Thyroid gland (tissue), 4 donors: Measurements from ENCODE around the gene MOB4.

Source experiments
- POLR2A ChIP-seq, 2 donors: fragments of 450-650 bp; IDR thresholded peaks; one replicate each; pipeline ENCODE4 v1.6.1; 2017; ENCODE audit warnings: antibody characterized with exemption in 2 of 2, mild to moderate bottlenecking in 2 of 2, moderate library complexity in 1 of 2
- TF ChIP-seq, protein P1 (sequence below), 6 experiments: fragments of 200-600 bp in 3 of 6; fragments of 450-650 bp in 3 of 6; sonication (generic) in 3 of 6; IDR thresholded peaks; one replicate each; pipeline ENCODE4 v1.5.1; 2016 to 2019; ENCODE audit warnings: antibody characterized with exemption in 6 of 6, mild to moderate bottlenecking in 2 of 6, inconsistent platforms in 1 of 6, moderate library complexity in 1 of 6

DNA sequence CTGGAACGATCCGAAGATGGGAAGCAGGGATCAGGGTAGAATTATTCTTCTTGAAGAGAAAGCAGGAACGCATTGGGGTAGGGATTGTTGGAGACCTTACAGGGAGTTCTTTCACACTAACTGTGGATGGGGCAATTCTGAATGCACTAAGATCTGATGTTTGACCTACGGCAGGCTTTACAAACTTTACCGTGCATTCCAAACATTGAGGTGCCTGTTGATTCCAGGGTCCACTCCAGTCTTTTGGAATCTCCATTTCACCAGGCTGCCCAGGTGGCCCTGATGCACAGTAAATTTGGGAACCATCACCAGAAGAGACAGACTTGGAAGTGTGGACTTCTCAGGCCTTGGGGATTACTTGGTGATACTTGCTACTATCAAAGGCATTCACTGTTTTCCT lies 82.6 kb downstream of the MOB4 start:
- TF ChIP-seq, protein P1, sequence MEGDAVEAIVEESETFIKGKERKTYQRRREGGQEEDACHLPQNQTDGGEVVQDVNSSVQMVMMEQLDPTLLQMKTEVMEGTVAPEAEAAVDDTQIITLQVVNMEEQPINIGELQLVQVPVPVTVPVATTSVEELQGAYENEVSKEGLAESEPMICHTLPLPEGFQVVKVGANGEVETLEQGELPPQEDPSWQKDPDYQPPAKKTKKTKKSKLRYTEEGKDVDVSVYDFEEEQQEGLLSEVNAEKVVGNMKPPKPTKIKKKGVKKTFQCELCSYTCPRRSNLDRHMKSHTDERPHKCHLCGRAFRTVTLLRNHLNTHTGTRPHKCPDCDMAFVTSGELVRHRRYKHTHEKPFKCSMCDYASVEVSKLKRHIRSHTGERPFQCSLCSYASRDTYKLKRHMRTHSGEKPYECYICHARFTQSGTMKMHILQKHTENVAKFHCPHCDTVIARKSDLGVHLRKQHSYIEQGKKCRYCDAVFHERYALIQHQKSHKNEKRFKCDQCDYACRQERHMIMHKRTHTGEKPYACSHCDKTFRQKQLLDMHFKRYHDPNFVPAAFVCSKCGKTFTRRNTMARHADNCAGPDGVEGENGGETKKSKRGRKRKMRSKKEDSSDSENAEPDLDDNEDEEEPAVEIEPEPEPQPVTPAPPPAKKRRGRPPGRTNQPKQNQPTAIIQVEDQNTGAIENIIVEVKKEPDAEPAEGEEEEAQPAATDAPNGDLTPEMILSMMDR (IDR thresholded peaks at IDR 0.05), result no peak
- TF ChIP-seq POLR2A (IDR thresholded peaks at IDR 0.05), result no peak
